ENCODE measurements around the gene EPRS1. TPM values are rescaled to one million over a fixed set of nuclear protein-coding genes. Genes with fewer than 3 reads are reported as not detected.
"Not testable (repeated sequence)": the region's sequence is repeated elsewhere in the genome, so short reads cannot be mapped to it uniquely, and the experiment has no call there.

Gene EPRS1
- total RNA-seq, 4 donors from 2014 or later = 43.7 to 63.1 (median 54.8) TPM

GRCh38 chr1:220038640-220039039 lies 7.7 kb downstream of the EPRS1 start:
- Histone ChIP-seq H3K4me3 (replicated peaks in 1 of 3) (no peak overlapping the region), H3K9me3 (no peaks in the 10 kb centered on the region), H3K36me3 (peaks cover 0 to 14% of the 10 kb centered on the region in 2 donors), H3K4me1 (no peaks in the 10 kb centered on the region), H3K27me3 (no peaks in the 10 kb centered on the region), H3K27ac (no peak overlapping the region)
- intact Hi-C loops (cut with DNase I) = no loop called here
- no peak for DNase-seq
- WGBS, 2 donors = 90% methylated on average over 4 of the region's 4 CpGs
- TF ChIP-seq POLR2A (IDR thresholded peaks at IDR 0.05) = no peak
- no peak for TF ChIP-seq CTCF (IDR thresholded peaks at IDR 0.05)

- H3K36me3 ChIP-seq = peaks cover 4 to 17% of the 10 kb centered on the region in 2 donors
- H3K27ac ChIP-seq; H3K4me1 ChIP-seq; H3K4me3 ChIP-seq (replicated peaks in 1 of 3); H3K9me3 ChIP-seq; H3K27me3 ChIP-seq; intact Hi-C loops (cut with DNase I); DNase-seq: not testable (repeated sequence)
- 94 to 96% methylated on average over 3 of the region's 3 CpGs for WGBS, 2 donors
Observed at GRCh38 chr1:220037810-220038209, 8.5 kb downstream of the EPRS1 start.

- 83 to 86% methylated on average over 3 of the region's 3 CpGs for WGBS, 2 donors
- H3K9me3 ChIP-seq = no peaks in the 10 kb centered on the region
- H3K36me3 ChIP-seq = peaks cover 17 to 28% of the 10 kb centered on the region in 2 donors
- no peak overlapping the region for H3K27ac ChIP-seq
- TF ChIP-seq POLR2A (IDR thresholded peaks at IDR 0.05) (no peak), CTCF (IDR thresholded peaks at IDR 0.05) (no peak)
- H3K4me3 ChIP-seq (replicated peaks in 1 of 3) = no peak overlapping the region
- no peaks in the 10 kb centered on the region for H3K4me1 ChIP-seq
- no peaks in the 10 kb centered on the region for H3K27me3 ChIP-seq
- intact Hi-C loops (cut with DNase I) = no loop called here
- no peak for DNase-seq
Observed at GRCh38 chr1:220032911-220033310, 13.4 kb downstream of the EPRS1 start.

- Histone ChIP-seq H3K27me3 (no peaks in the 10 kb centered on the region), H3K4me3 (replicated peaks in 1 of 3) (no peak overlapping the region), H3K9me3 (no peaks in the 10 kb centered on the region), H3K4me1 (no peaks in the 10 kb centered on the region), H3K27ac (no peak overlapping the region), H3K36me3 (peaks cover 17 to 28% of the 10 kb centered on the region in 2 donors)
- no peak for TF ChIP-seq POLR2A (IDR thresholded peaks at IDR 0.05)
- no peak for TF ChIP-seq CTCF (IDR thresholded peaks at IDR 0.05)
- WGBS, 2 donors = 80 to 89% methylated on average over 2 of the region's 2 CpGs
- intact Hi-C loops (cut with DNase I) = no loop called here
- no peak for DNase-seq
Observed at GRCh38 chr1:220031287-220031686, 15.0 kb downstream of the EPRS1 start.

GRCh38 chr1:220028346-220028895 lies 17.9 kb downstream of the EPRS1 start:
- no peak overlapping the region for H3K4me3 ChIP-seq (replicated peaks in 1 of 3)
- 86 to 95% methylated on average over 4 of the region's 4 CpGs for WGBS, 2 donors
- intact Hi-C loops (cut with DNase I) = no loop called here
- no peaks in the 10 kb centered on the region for H3K4me1 ChIP-seq
- no peaks in the 10 kb centered on the region for H3K9me3 ChIP-seq
- no peak for DNase-seq
- no peaks in the 10 kb centered on the region for H3K27me3 ChIP-seq
- H3K36me3 ChIP-seq = peaks cover 23 to 37% of the 10 kb centered on the region in 2 donors
- H3K27ac ChIP-seq = no peak overlapping the region
- TF ChIP-seq POLR2A (IDR thresholded peaks at IDR 0.05) (no peak), CTCF (IDR thresholded peaks at IDR 0.05) (no peak)

GRCh38 chr1:220019071-220019470 lies 27.2 kb downstream of the EPRS1 start:
- H3K36me3 ChIP-seq = peaks cover 16 to 44% of the 10 kb centered on the region in 2 donors
- DNase-seq = no peak
- no peaks in the 10 kb centered on the region for H3K4me1 ChIP-seq
- intact Hi-C loops (cut with DNase I) = no loop called here
- no peak overlapping the region for H3K4me3 ChIP-seq (replicated peaks in 1 of 3)
- no peaks in the 10 kb centered on the region for H3K27me3 ChIP-seq
- H3K27ac ChIP-seq = no peak overlapping the region
- H3K9me3 ChIP-seq = no peaks in the 10 kb centered on the region
- TF ChIP-seq CTCF (IDR thresholded peaks at IDR 0.05) (no peak), POLR2A (IDR thresholded peaks at IDR 0.05) (no peak)
